ENCODE measurements around the gene CACTIN.

DNA sequence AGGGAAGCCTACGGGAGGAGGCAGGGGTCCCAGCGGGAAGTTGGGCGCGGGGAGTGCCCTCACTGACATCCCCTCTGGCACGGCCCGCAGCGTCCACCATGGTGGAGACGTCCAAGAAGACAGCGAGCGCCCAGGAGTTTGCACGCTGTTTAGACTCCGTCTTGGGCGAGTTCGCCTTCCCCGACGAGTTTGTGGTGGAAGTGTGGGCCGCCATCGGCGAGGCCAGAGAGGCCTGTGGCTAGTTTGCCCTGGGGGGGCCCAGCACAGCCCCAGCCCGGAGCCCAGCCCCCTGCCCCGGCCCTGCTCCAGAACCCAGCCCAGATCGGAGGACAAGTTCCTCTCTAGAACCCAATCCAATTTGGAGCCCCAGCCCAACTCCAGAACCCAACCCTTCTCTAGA is 36.6 kb downstream of the CACTIN start:
- no peak for TF ChIP-seq CTCF (IDR thresholded peaks at IDR 0.05)
- no peak for TF ChIP-seq POLR2A (IDR thresholded peaks at IDR 0.05)

Measured in lower leg skin (tissue), 3 donors.